ENCODE measurements around the gene SLCO3A1. TPM values are rescaled to one million over a fixed set of nuclear protein-coding genes. Genes with fewer than 3 reads are reported as not detected.

The SLCO3A1 gene
- total and polyA plus RNA-seq, 5 donors = 37.4 to 52.0 (median 45.0) TPM

- H3K27ac ChIP-seq (ENCODE audit: low read length) = no peak overlapping the region
Measured at GRCh38 chr15:92097474-92098178, 244.1 kb downstream of the SLCO3A1 start.

GRCh38 chr15:92098869-92099268, 245.4 kb downstream of the SLCO3A1 start:
- WGBS = 68% methylated on average over 5 of the region's 5 CpGs
- no peaks in the 10 kb centered on the region for H3K9me3 ChIP-seq (ENCODE audit: control insufficient read depth, low read length)
- ATAC-seq (peak; percentile 35 to 55), DNase-seq (peak in 1 of 3 donors; percentile 67)
- no peak overlapping the region for H3K27ac ChIP-seq (ENCODE audit: low read length)
- H3K27me3 ChIP-seq (ENCODE audit: control insufficient read depth, insufficient read depth) = no peaks in the 10 kb centered on the region
- intact Hi-C loops (cut with DNase I) = loop anchor here (5.0 to 10.0 kb wide), 3 partner anchors 128 to 616 kb away; no protein-coding TSS in a partner anchor
- no peak overlapping the region for H3K4me3 ChIP-seq (ENCODE audit: low read length)
- H3K4me1 ChIP-seq (ENCODE audit: control insufficient read depth, insufficient read depth, low read length) = peaks cover 2% of the 10 kb centered on the region

More at GRCh38 chr15:92097474-92098178, 244.1 kb downstream of the SLCO3A1 start:
- ATAC-seq = peak; percentile 71 to 76
- intact Hi-C loops (cut with DNase I) = loop anchor here (5.0 to 10.0 kb wide), 3 partner anchors 130 to 617 kb away; no protein-coding TSS in a partner anchor
- Histone ChIP-seq H3K27me3 (ENCODE audit: control insufficient read depth, insufficient read depth) (no peaks in the 10 kb centered on the region), H3K9me3 (ENCODE audit: control insufficient read depth, low read length) (no peaks in the 10 kb centered on the region), H3K4me1 (ENCODE audit: control insufficient read depth, insufficient read depth, low read length) (peaks cover 2% of the 10 kb centered on the region), H3K4me3 (ENCODE audit: low read length) (no peak overlapping the region)
- 42% methylated on average over 17 of the region's 17 CpGs for WGBS
- no peak for DNase-seq

- intact Hi-C loops (cut with DNase I) = loop anchor here in 1 of 4 donors (10.0 kb wide), 1 partner anchor 54 kb away; no protein-coding TSS in a partner anchor
- ATAC-seq (no peak), DNase-seq (no peak)
- Histone ChIP-seq H3K4me1 (ENCODE audit: control insufficient read depth, insufficient read depth, low read length) (peaks cover 2% of the 10 kb centered on the region), H3K27ac (ENCODE audit: low read length) (no peak overlapping the region), H3K27me3 (ENCODE audit: control insufficient read depth, insufficient read depth) (no peaks in the 10 kb centered on the region), H3K4me3 (ENCODE audit: low read length) (no peak overlapping the region), H3K9me3 (ENCODE audit: control insufficient read depth, low read length) (no peaks in the 10 kb centered on the region)
- WGBS = 94% methylated on average over 2 of the region's 2 CpGs
Measured at GRCh38 chr15:92100301-92100700, 246.8 kb downstream of the SLCO3A1 start.

- H3K27me3 ChIP-seq (ENCODE audit: control insufficient read depth, insufficient read depth) = no peaks in the 10 kb centered on the region
- intact Hi-C loops (cut with DNase I) = loop anchor here in 1 of 4 donors (10.0 kb wide), 1 partner anchor 54 kb away; no protein-coding TSS in a partner anchor
- no peaks in the 10 kb centered on the region for H3K9me3 ChIP-seq (ENCODE audit: control insufficient read depth, low read length)
- H3K4me3 ChIP-seq (ENCODE audit: low read length) = no peak overlapping the region
- H3K4me1 ChIP-seq (ENCODE audit: control insufficient read depth, insufficient read depth, low read length) = peaks cover 2% of the 10 kb centered on the region
- DNase-seq (no peak), ATAC-seq (no peak)
- no peak overlapping the region for H3K27ac ChIP-seq (ENCODE audit: low read length)
- WGBS = 86% methylated on average over 2 of the region's 2 CpGs
Measured at GRCh38 chr15:92100751-92101150, 247.2 kb downstream of the SLCO3A1 start.

GRCh38 chr15:92101708-92102394, 248.3 kb downstream of the SLCO3A1 start:
- Histone ChIP-seq H3K27me3 (ENCODE audit: control insufficient read depth, insufficient read depth) (no peaks in the 10 kb centered on the region), H3K4me1 (ENCODE audit: control insufficient read depth, insufficient read depth, low read length) (peaks cover 2% of the 10 kb centered on the region), H3K9me3 (ENCODE audit: control insufficient read depth, low read length) (no peaks in the 10 kb centered on the region), H3K27ac (ENCODE audit: low read length) (no peak overlapping the region), H3K4me3 (ENCODE audit: low read length) (no peak overlapping the region)
- DNase-seq = no peak
- ATAC-seq = no peak
- WGBS = 84% methylated on average over 9 of the region's 9 CpGs
- intact Hi-C loops (cut with DNase I) = loop anchor here in 1 of 4 donors (10.0 kb wide), 1 partner anchor 53 kb away; no protein-coding TSS in a partner anchor

GRCh38 chr15:92102395-92102755, 248.9 kb downstream of the SLCO3A1 start:
- Histone ChIP-seq H3K9me3 (ENCODE audit: control insufficient read depth, low read length) (no peaks in the 10 kb centered on the region), H3K4me1 (ENCODE audit: control insufficient read depth, insufficient read depth, low read length) (peaks cover 1% of the 10 kb centered on the region), H3K4me3 (ENCODE audit: low read length) (no peak overlapping the region), H3K27me3 (ENCODE audit: control insufficient read depth, insufficient read depth) (no peaks in the 10 kb centered on the region), H3K27ac (ENCODE audit: low read length) (no peak overlapping the region)
- intact Hi-C loops (cut with DNase I) = loop anchor here in 1 of 4 donors (10.0 kb wide), 1 partner anchor 52 kb away; no protein-coding TSS in a partner anchor
- DNase-seq = no peak
- ATAC-seq = no peak
- WGBS = 93% methylated on average over 2 of the region's 2 CpGs

- Histone ChIP-seq H3K4me3 (ENCODE audit: low read length) (no peak overlapping the region), H3K27ac (ENCODE audit: low read length) (no peak overlapping the region), H3K9me3 (ENCODE audit: control insufficient read depth, low read length) (no peaks in the 10 kb centered on the region), H3K4me1 (ENCODE audit: control insufficient read depth, insufficient read depth, low read length) (no peaks in the 10 kb centered on the region), H3K27me3 (ENCODE audit: control insufficient read depth, insufficient read depth) (no peaks in the 10 kb centered on the region)
- DNase-seq = no peak
- 96% methylated on average over 16 of the region's 16 CpGs for WGBS
- ATAC-seq = no peak
- intact Hi-C loops (cut with DNase I) = loop anchor here in 1 of 4 donors (10.0 kb wide), 1 partner anchor 51 kb away; no protein-coding TSS in a partner anchor
Measured at GRCh38 chr15:92104072-92104471, 250.6 kb downstream of the SLCO3A1 start.

GRCh38 chr15:92105611-92106010, 252.1 kb downstream of the SLCO3A1 start:
- Histone ChIP-seq H3K4me1 (ENCODE audit: control insufficient read depth, insufficient read depth, low read length) (peaks cover under 1% of the 10 kb centered on the region), H3K9me3 (ENCODE audit: control insufficient read depth, low read length) (no peaks in the 10 kb centered on the region), H3K27ac (ENCODE audit: low read length) (no peak overlapping the region), H3K4me3 (ENCODE audit: low read length) (no peak overlapping the region), H3K27me3 (ENCODE audit: control insufficient read depth, insufficient read depth) (no peaks in the 10 kb centered on the region)
- intact Hi-C loops (cut with DNase I) = loop anchor here in 1 of 4 donors (10.0 kb wide), 1 partner anchor 49 kb away; no protein-coding TSS in a partner anchor
- no peak for DNase-seq
- no peak for ATAC-seq
- 80% methylated on average over 10 of the region's 10 CpGs for WGBS

GRCh38 chr15:92107510-92107909, 254.0 kb downstream of the SLCO3A1 start:
- no peaks in the 10 kb centered on the region for H3K27me3 ChIP-seq (ENCODE audit: control insufficient read depth, insufficient read depth)
- H3K4me1 ChIP-seq (ENCODE audit: control insufficient read depth, insufficient read depth, low read length) = peaks cover 11% of the 10 kb centered on the region
- intact Hi-C loops (cut with DNase I) = loop anchor here in 1 of 4 donors (10.0 kb wide), 1 partner anchor 47 kb away; no protein-coding TSS in a partner anchor
- 82% methylated on average over 4 of the region's 4 CpGs for WGBS
- no peaks in the 10 kb centered on the region for H3K9me3 ChIP-seq (ENCODE audit: control insufficient read depth, low read length)
- H3K27ac ChIP-seq (ENCODE audit: low read length) = no peak overlapping the region
- H3K4me3 ChIP-seq (ENCODE audit: low read length) = no peak overlapping the region
- no peak for ATAC-seq
- DNase-seq = no peak

GRCh38 chr15:92109191-92109873, 255.8 kb downstream of the SLCO3A1 start:
- H3K27me3 ChIP-seq (ENCODE audit: control insufficient read depth, insufficient read depth) = no peaks in the 10 kb centered on the region
- peaks cover 11% of the 10 kb centered on the region for H3K4me1 ChIP-seq (ENCODE audit: control insufficient read depth, insufficient read depth, low read length)
- no peak overlapping the region for H3K27ac ChIP-seq (ENCODE audit: low read length)
- DNase-seq (no peak), ATAC-seq (no peak)
- H3K9me3 ChIP-seq (ENCODE audit: control insufficient read depth, low read length) = no peaks in the 10 kb centered on the region
- intact Hi-C loops (cut with DNase I) = loop anchor here in 1 of 4 donors (10.0 kb wide), 1 partner anchor 45 kb away; no protein-coding TSS in a partner anchor
- WGBS = 72% methylated on average over 11 of the region's 11 CpGs
- no peak overlapping the region for H3K4me3 ChIP-seq (ENCODE audit: low read length)

All from right cardiac atrium (tissue), 5 donors.